ENCODE measurements around the gene EPAS1. TPM values are rescaled to one million over a fixed set of nuclear protein-coding genes. Genes with fewer than 3 reads are reported as not detected.

EPAS1 gene
- total and polyA plus RNA-seq, 2 of the 8 experiments (the other 6 are each of a cell fraction or from before 2014, with no cell fraction given), result 2.0 to 4.9 TPM

DNA sequence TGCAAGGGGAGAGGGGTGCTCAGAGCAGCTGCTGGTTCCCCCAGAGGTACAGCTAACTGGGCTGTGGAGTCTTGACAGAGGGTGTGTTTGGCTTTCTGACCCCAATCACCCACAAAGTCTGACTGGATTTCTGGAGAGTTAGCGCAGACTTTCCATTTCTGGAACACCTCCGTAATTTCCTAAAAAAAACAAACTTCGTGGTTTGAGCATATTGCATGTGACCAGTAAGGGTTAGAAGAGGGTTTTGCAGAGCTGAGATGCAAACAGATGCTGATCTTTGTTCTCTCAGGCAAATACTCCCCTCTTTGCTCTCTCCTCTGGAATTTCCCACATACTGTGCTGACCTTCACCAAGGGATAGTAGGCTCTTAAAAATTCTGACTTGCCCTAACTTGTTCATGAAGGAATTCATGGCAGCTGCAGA, 137.7 kb downstream of the EPAS1 start:
- no peak overlapping the region for H3K27ac ChIP-seq (ENCODE audit: low read depth, low read length)
- H3K23ac ChIP-seq (ENCODE audit: insufficient read length), result no peak overlapping the region
- H4K20me1 ChIP-seq (replicated peaks in 1 of 2; ENCODE audit: control insufficient read depth in 1 of 2, insufficient read depth in 2 of 2, low read length in 2 of 2), result no peaks in the 10 kb centered on the region
- H3K9ac ChIP-seq (replicated peaks in 1 of 4; ENCODE audit: extremely low read depth in 1 of 4, low read depth in 3 of 4, low read length in 3 of 4), result no peak overlapping the region
- H3K56ac ChIP-seq (replicated peaks; ENCODE audit: insufficient read length, low read depth, low read length), result no peak overlapping the region
- no peak overlapping the region for H4K5ac ChIP-seq (ENCODE audit: insufficient read length, low read depth, low read length)
- ChIA-PET CTCF (ENCODE audit: partially characterized antibody) (interaction anchor here (1.3 kb wide), 1 partner anchor 364 kb away, joined by 3 read pairs; no protein-coding TSS in a partner anchor), POLR2A (ENCODE audit: partially characterized antibody) (interaction anchor here (0.6 kb wide), 1 partner anchor 25 kb away, joined by 3 read pairs; no protein-coding TSS in a partner anchor)
- H2BK120ac ChIP-seq (replicated peaks; ENCODE audit: low read depth, low read length), result no peak overlapping the region
- H3K23me2 ChIP-seq (ENCODE audit: low read depth, low read length), result no peaks in the 10 kb centered on the region
- no peak overlapping the region for H2BK20ac ChIP-seq (ENCODE audit: low read length)
- H3K79me2 ChIP-seq (ENCODE audit: control insufficient read depth in 1 of 2, insufficient read depth in 2 of 2, low read length in 2 of 2), result no peaks in the 10 kb centered on the region
- no peak overlapping the region for H3K4ac ChIP-seq (replicated peaks; ENCODE audit: insufficient read length, low read depth, low read length)
- no peak overlapping the region for H2AFZ ChIP-seq (ENCODE audit: low read length)
- H4K8ac ChIP-seq (ENCODE audit: extremely low read depth, insufficient read depth, low read length), result no peak overlapping the region
- no peaks in the 10 kb centered on the region for H3K79me1 ChIP-seq (ENCODE audit: low read depth, low read length)
- H2BK5ac ChIP-seq (ENCODE audit: low read depth, low read length), result no peak overlapping the region
- TF ChIP-seq SIRT6 (IDR thresholded peaks at IDR 0.05; ENCODE audit: low read length) (no peak), TEAD4 (IDR thresholded peaks at IDR 0.05; ENCODE audit: low read depth, low read length) (peak; percentile 39; the same call in 1 of the 2 replicates)
- H3K27me3 ChIP-seq (replicated peaks in 1 of 4; ENCODE audit: control insufficient read depth in 3 of 4, extremely low read depth in 1 of 4, insufficient read depth in 3 of 4, low read length in 3 of 4), result no peaks in the 10 kb centered on the region
- H4K91ac ChIP-seq (replicated peaks; ENCODE audit: insufficient read length, low read length), result no peak overlapping the region
- WGBS, 2 experiments (ENCODE audit: extremely low coverage in 1 of 2, insufficient coverage in 1 of 2, insufficient read length in 1 of 2, insufficient replicate concordance in 2 of 2, low coverage in 1 of 2, low lambda C conversion rate in 2 of 2, missing lambda C conversion rate in 1 of 2), result 81% methylated on average over 3 of the region's 3 CpGs; no CpG with 5 or more reads in 1 of the 2 experiments
- H3K4me1 ChIP-seq (replicated peaks in 1 of 4; ENCODE audit: control insufficient read depth in 3 of 4, insufficient read depth in 4 of 4, low read length in 3 of 4), result peaks cover 0 to 6% (median 5%) of the 10 kb centered on the region in 4 experiments; a peak in 4 of 7 replicates
- H2AK5ac ChIP-seq (ENCODE audit: low read depth, low read length), result no peak overlapping the region
- no peak overlapping the region for H3K4me2 ChIP-seq (ENCODE audit: insufficient read depth in 1 of 2, low read depth in 2 of 2, low read length in 2 of 2)
- DNase-seq (ENCODE audit: low read depth in 1 of 2, low spot score in 2 of 2) (no peak), FAIRE-seq (no peak)
- no peaks in the 10 kb centered on the region for H3K36me3 ChIP-seq (ENCODE audit: control insufficient read depth in 2 of 4, insufficient read depth in 4 of 4, low read length in 3 of 4)
- H3K14ac ChIP-seq (ENCODE audit: insufficient read length), result no peak overlapping the region
- no peak overlapping the region for H3K18ac ChIP-seq (ENCODE audit: extremely low read depth, low read length)
- H3K4me3 ChIP-seq (ENCODE audit: extremely low read depth in 1 of 4, insufficient read depth in 2 of 4, low read depth in 3 of 4, low read length in 4 of 4), result no peak overlapping the region
- H3K9me3 ChIP-seq (ENCODE audit: insufficient read depth in 2 of 2, low read depth in 1 of 2, low read length in 1 of 2), result no peaks in the 10 kb centered on the region
- H2BK15ac ChIP-seq (ENCODE audit: low read length), result no peak overlapping the region
- no peak overlapping the region for H2BK12ac ChIP-seq (ENCODE audit: low read depth, low read length)
